Liver (tissue), 9 donors: ENCODE data around the gene NPPA. TPM values are rescaled to one million over a fixed set of nuclear protein-coding genes. Genes with fewer than 3 reads are reported as not detected.

Experiments used
- DNase-seq: peaks from one replicate; pipeline ENCODE4 v3.0.0-alpha.2; 2017; ENCODE audit warnings: low spot score
- H3K27ac ChIP-seq, 2 donors: one replicate each; pipeline ENCODE4 v1.7.0; 2013; ENCODE audit warnings: inconsistent platforms in 2 of 2, low read length in 2 of 2, control low read depth in 1 of 2, low read depth in 1 of 2, mild to moderate bottlenecking in 1 of 2
- H3K27me3 ChIP-seq, 4 donors: one replicate each; pipeline versions ENCODE4 v1.6.1 to v1.7.0; 2013; ENCODE audit warnings: low read length in 3 of 4, inconsistent platforms in 1 of 4, mild to moderate bottlenecking in 1 of 4, moderate library complexity in 1 of 4; ENCODE audit not compliant: control insufficient read depth in 4 of 4, insufficient read depth in 4 of 4
- H3K36me3 ChIP-seq, 4 donors: one replicate each; pipeline versions ENCODE4 v1.6.1 to v1.7.0; 2013; ENCODE audit warnings: low read length in 3 of 4, mild to moderate bottlenecking in 3 of 4, low read depth in 1 of 4, moderate library complexity in 1 of 4; ENCODE audit not compliant: control insufficient read depth in 4 of 4, insufficient read depth in 3 of 4
- H3K4me1 ChIP-seq, 4 donors: one replicate each; pipeline versions ENCODE4 v1.6.1 to v1.7.0; 2013; ENCODE audit warnings: low read length in 3 of 4, mild to moderate bottlenecking in 3 of 4, moderate library complexity in 1 of 4; ENCODE audit not compliant: control insufficient read depth in 4 of 4, insufficient read depth in 4 of 4
- H3K4me3 ChIP-seq, 3 donors: one replicate each; pipeline versions ENCODE4 v1.6.1 to v1.7.0; 2013; ENCODE audit warnings: low read length in 3 of 3, control low read depth in 1 of 3, low read depth in 1 of 3, mild to moderate bottlenecking in 1 of 3
- H3K9ac ChIP-seq, 2 donors: one replicate each; pipeline ENCODE4 v1.7.0; 2013; ENCODE audit warnings: low read length in 2 of 2, mild to moderate bottlenecking in 2 of 2, moderate library complexity in 2 of 2, control low read depth in 1 of 2, low read depth in 1 of 2
- H3K9me3 ChIP-seq, 4 donors: one replicate each; pipeline versions ENCODE4 v1.6.1 to v1.7.0; 2013; ENCODE audit warnings: low read length in 3 of 4; ENCODE audit not compliant: control insufficient read depth in 4 of 4
- ATF3 ChIP-seq: IDR thresholded peaks from 2 replicates; pipeline ENCODE4 v1.6.1; 2016; ENCODE audit warnings: antibody characterized with exemption
- EGR1 ChIP-seq, 2 donors: IDR thresholded peaks; 2 replicates each; pipeline ENCODE4 v1.6.1; 2016 to 2018; ENCODE audit warnings: antibody characterized with exemption in 2 of 2, low read depth in 2 of 2
- FOXA1 ChIP-seq: IDR thresholded peaks from 2 replicates; pipeline ENCODE4 v1.6.1; 2016; ENCODE audit warnings: antibody characterized with exemption
- FOXA2 ChIP-seq: IDR thresholded peaks from 2 replicates; pipeline ENCODE4 v1.6.1; 2016; ENCODE audit warnings: antibody characterized with exemption
- GABPA ChIP-seq, 2 donors: IDR thresholded peaks in 1 of 2; conservative IDR thresholded peaks in 1 of 2; 2 replicates each; pipeline ENCODE4 v1.6.1; 2016; ENCODE audit warnings: antibody characterized with exemption in 2 of 2, mild to moderate bottlenecking in 1 of 2, moderate library complexity in 1 of 2
- HNF4A ChIP-seq, 2 donors: conservative IDR thresholded peaks; 2 replicates each; pipeline ENCODE4 v1.6.1; 2016; ENCODE audit warnings: antibody characterized with exemption in 2 of 2, mild to moderate bottlenecking in 2 of 2
- HNF4G ChIP-seq: IDR thresholded peaks from 2 replicates; pipeline ENCODE4 v1.6.1; 2016; ENCODE audit warnings: antibody characterized with exemption
- JUND ChIP-seq, 2 donors: IDR thresholded peaks; 2 replicates each; pipeline ENCODE4 v1.6.1; 2016; ENCODE audit warnings: antibody characterized with exemption in 2 of 2
- NR2F2 ChIP-seq: IDR thresholded peaks from 2 replicates; pipeline ENCODE4 v1.6.1; 2016; ENCODE audit warnings: antibody characterized with exemption
- RAD21 ChIP-seq, 2 donors: IDR thresholded peaks; 2 replicates each; pipeline ENCODE4 v1.6.1; 2016; ENCODE audit warnings: antibody characterized with exemption in 2 of 2, mild to moderate bottlenecking in 2 of 2
- RXRA ChIP-seq, 2 donors: IDR thresholded peaks; 2 replicates each; pipeline ENCODE4 v1.6.1; 2017 to 2018; ENCODE audit warnings: antibody characterized with exemption in 2 of 2, mild to moderate bottlenecking in 1 of 2
- SP1 ChIP-seq: IDR thresholded peaks from 2 replicates; pipeline ENCODE4 v1.6.1; 2018; ENCODE audit warnings: antibody characterized with exemption, mild to moderate bottlenecking
- TAF1 ChIP-seq: conservative IDR thresholded peaks from 2 replicates; pipeline ENCODE4 v1.6.1; 2016; ENCODE audit warnings: antibody characterized with exemption, mild to moderate bottlenecking
- YY1 ChIP-seq: IDR thresholded peaks from 2 replicates; pipeline ENCODE4 v1.6.1; 2016; ENCODE audit warnings: antibody characterized with exemption, mild to moderate bottlenecking
- ZBTB33 ChIP-seq: IDR thresholded peaks from 2 replicates; pipeline ENCODE4 v1.6.1; 2016; ENCODE audit warnings: antibody characterized with exemption
- WGBS: extraction: QIAGEN DNeasy Blood & Tissue Kit; methylation state at CpG from one replicate; pipeline ENCODE4 v1.1.7; 2013; 5-methylcytosine and 5-hydroxymethylcytosine counted together
- polyA plus RNA-seq, 2 donors: library from polyadenylated mRNA; stranded (reverse) in 1 of 2; unstranded in 1 of 2; fragments of 200-250 nt in 1 of 2; fragments of >200 nt in 1 of 2; fragmentation: Nextera tagmentation in 1 of 2; extraction: Ambion mirVana in 1 of 2; gene quantifications; one replicate each; pipeline versions ENCODE4 v1.2.1 to v1.2.3, GENCODE V29; 2013 to 2015
- total RNA-seq, 2 donors: library from RNA; depleted of rRNA; stranded (reverse); fragments of >200 nt; gene quantifications; one replicate each; pipeline ENCODE4 v1.2.3, GENCODE V29; 2014
- TF ChIP-seq, protein P1 (sequence below): IDR thresholded peaks from 2 replicates; pipeline ENCODE4 v1.6.1; 2016; ENCODE audit warnings: antibody characterized with exemption, mild to moderate bottlenecking
- TF ChIP-seq, protein P2 (sequence below): fragments of 150-350 bp; IDR thresholded peaks from 2 replicates; pipeline ENCODE4 v1.5.1; 2017; ENCODE audit warnings: improper control_type of control experiment, low read depth, low read length; ENCODE audit not compliant: missing input control
- donor health status: healthy.
- donor health status: healthy.
- donor health status: healthy.
- donor health status: healthy.
- donor health status: healthy.

NPPA gene
- total and polyA plus RNA-seq, 4 donors: 0.12 TPM; not detected in 3

DNA sequence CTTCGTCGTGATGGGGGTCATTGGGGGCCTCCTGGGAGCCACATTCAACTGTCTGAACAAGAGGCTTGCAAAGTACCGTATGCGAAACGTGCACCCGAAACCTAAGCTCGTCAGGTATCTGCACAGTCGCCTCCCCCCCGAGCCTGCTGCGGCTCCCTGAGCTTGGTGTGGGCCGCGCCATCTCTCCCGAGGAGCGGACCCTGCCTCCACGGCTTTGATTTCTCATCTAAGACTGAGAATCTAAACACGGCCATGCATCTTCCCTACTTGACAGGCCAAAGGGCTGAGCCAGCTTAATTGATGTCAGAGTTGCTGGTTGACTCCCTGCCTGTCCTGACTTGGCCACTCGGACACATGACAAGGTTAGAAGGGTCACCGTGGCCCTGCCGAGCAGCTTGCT lies 19.1 kb downstream of the NPPA start:
- DNase-seq: no peak
- no peak overlapping the region for H3K4me3 ChIP-seq
- TF ChIP-seq, protein P1, sequence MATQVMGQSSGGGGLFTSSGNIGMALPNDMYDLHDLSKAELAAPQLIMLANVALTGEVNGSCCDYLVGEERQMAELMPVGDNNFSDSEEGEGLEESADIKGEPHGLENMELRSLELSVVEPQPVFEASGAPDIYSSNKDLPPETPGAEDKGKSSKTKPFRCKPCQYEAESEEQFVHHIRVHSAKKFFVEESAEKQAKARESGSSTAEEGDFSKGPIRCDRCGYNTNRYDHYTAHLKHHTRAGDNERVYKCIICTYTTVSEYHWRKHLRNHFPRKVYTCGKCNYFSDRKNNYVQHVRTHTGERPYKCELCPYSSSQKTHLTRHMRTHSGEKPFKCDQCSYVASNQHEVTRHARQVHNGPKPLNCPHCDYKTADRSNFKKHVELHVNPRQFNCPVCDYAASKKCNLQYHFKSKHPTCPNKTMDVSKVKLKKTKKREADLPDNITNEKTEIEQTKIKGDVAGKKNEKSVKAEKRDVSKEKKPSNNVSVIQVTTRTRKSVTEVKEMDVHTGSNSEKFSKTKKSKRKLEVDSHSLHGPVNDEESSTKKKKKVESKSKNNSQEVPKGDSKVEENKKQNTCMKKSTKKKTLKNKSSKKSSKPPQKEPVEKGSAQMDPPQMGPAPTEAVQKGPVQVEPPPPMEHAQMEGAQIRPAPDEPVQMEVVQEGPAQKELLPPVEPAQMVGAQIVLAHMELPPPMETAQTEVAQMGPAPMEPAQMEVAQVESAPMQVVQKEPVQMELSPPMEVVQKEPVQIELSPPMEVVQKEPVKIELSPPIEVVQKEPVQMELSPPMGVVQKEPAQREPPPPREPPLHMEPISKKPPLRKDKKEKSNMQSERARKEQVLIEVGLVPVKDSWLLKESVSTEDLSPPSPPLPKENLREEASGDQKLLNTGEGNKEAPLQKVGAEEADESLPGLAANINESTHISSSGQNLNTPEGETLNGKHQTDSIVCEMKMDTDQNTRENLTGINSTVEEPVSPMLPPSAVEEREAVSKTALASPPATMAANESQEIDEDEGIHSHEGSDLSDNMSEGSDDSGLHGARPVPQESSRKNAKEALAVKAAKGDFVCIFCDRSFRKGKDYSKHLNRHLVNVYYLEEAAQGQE: no peak
- no peak for TF ChIP-seq TAF1
- TF ChIP-seq HNF4G: no peak
- no peak for TF ChIP-seq ATF3
- TF ChIP-seq ZBTB33: no peak
- TF ChIP-seq FOXA2: no peak
- TF ChIP-seq, protein P2, sequence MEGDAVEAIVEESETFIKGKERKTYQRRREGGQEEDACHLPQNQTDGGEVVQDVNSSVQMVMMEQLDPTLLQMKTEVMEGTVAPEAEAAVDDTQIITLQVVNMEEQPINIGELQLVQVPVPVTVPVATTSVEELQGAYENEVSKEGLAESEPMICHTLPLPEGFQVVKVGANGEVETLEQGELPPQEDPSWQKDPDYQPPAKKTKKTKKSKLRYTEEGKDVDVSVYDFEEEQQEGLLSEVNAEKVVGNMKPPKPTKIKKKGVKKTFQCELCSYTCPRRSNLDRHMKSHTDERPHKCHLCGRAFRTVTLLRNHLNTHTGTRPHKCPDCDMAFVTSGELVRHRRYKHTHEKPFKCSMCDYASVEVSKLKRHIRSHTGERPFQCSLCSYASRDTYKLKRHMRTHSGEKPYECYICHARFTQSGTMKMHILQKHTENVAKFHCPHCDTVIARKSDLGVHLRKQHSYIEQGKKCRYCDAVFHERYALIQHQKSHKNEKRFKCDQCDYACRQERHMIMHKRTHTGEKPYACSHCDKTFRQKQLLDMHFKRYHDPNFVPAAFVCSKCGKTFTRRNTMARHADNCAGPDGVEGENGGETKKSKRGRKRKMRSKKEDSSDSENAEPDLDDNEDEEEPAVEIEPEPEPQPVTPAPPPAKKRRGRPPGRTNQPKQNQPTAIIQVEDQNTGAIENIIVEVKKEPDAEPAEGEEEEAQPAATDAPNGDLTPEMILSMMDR: no peak
- no peak for TF ChIP-seq GABPA (IDR thresholded peaks at IDR 0.05 in 1 of 2, conservative IDR thresholded peaks at IDR 0.05 in 1 of 2)
- no peak for TF ChIP-seq YY1
- TF ChIP-seq JUND (IDR thresholded peaks at IDR 0.05): no peak
- TF ChIP-seq HNF4A (conservative IDR thresholded peaks at IDR 0.05): no peak
- no peak for TF ChIP-seq EGR1 (IDR thresholded peaks at IDR 0.05; ENCODE audit: low read depth in 2 of 2)
- no peak for TF ChIP-seq RAD21 (IDR thresholded peaks at IDR 0.05)
- H3K27ac ChIP-seq: no peak overlapping the region
- H3K9me3 ChIP-seq: no peaks in the 10 kb centered on the region
- no peak overlapping the region for H3K9ac ChIP-seq
- H3K27me3 ChIP-seq: no peaks in the 10 kb centered on the region
- H3K4me1 ChIP-seq: no peaks in the 10 kb centered on the region
- 95% methylated on average over 19 of the region's 19 CpGs for WGBS
- H3K36me3 ChIP-seq: peaks cover 21 to 92% (median 45%) of the 10 kb centered on the region in 4 donors

DNA sequence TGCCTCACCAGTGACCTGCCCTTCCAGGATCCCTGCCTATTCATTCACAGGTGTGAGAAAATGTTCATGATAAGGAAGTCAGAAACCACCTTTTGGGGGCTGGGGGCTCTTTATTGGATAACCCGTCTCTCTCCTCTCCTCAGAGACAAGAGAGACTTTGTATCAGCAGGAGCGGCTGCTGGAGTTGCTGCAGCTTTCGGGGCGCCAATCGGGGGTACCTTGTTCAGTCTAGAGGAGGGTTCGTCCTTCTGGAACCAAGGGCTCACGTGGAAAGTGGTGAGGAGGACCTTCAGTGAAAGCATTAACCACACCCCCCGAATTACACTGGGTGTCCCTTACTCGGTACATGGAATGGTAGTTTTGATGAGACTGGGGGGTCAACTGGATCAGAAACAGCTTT lies 20.6 kb downstream of the NPPA start:
- WGBS: 96% methylated on average over 9 of the region's 9 CpGs
- no peak for DNase-seq

More for the DNA sequence above, 20.6 kb downstream of the NPPA start:
- H3K9ac ChIP-seq: no peak overlapping the region
- TF ChIP-seq, protein P1: no peak
- TF ChIP-seq RXRA (IDR thresholded peaks at IDR 0.05): no peak
- no peak for TF ChIP-seq JUND (IDR thresholded peaks at IDR 0.05)
- TF ChIP-seq SP1: no peak
- TF ChIP-seq FOXA1: no peak
- TF ChIP-seq HNF4G: no peak
- TF ChIP-seq HNF4A (conservative IDR thresholded peaks at IDR 0.05): no peak
- TF ChIP-seq NR2F2: no peak
- no peak for TF ChIP-seq EGR1 (IDR thresholded peaks at IDR 0.05; ENCODE audit: low read depth in 2 of 2)
- no peak for TF ChIP-seq YY1
- no peak overlapping the region for H3K27ac ChIP-seq
- no peak overlapping the region for H3K4me3 ChIP-seq
- H3K27me3 ChIP-seq: no peaks in the 10 kb centered on the region
- no peaks in the 10 kb centered on the region for H3K9me3 ChIP-seq
- H3K36me3 ChIP-seq: peaks cover 26 to 85% (median 44%) of the 10 kb centered on the region in 4 donors
- H3K4me1 ChIP-seq: no peaks in the 10 kb centered on the region
